H9 (cell line): ENCODE measurements around the gene ZRANB1. TPM values are rescaled to one million over a fixed set of nuclear protein-coding genes. Genes with fewer than 3 reads are reported as not detected.
A peak's percentile ranks its signal among the peaks of the same experiment; 100 is the strongest.

ENCODE experiments used
- DNase-seq: peaks from one replicate; pipeline ENCODE4 v3.0.0-alpha.2; 2017
- H2AFZ ChIP-seq: one replicate; pipeline ENCODE4 v1.6.1; 2013; ENCODE audit warnings: mild to moderate bottlenecking, low read length, control low read depth, moderate library complexity
- H2AK5ac ChIP-seq: 2 replicates; pipeline ENCODE4 v1.6.1; 2013; ENCODE audit warnings: low read length, control low read depth, mixed read lengths; ENCODE audit not compliant: insufficient read length
- H2BK120ac ChIP-seq: one replicate; pipeline ENCODE4 v1.6.1; 2013; ENCODE audit warnings: low read depth, mild to moderate bottlenecking, low read length, control low read depth, inconsistent platforms; ENCODE audit not compliant: poor library complexity, severe bottlenecking
- H2BK12ac ChIP-seq: 2 replicates; pipeline ENCODE4 v1.6.1; 2013; ENCODE audit warnings: low read length, control low read depth, mixed read lengths, low read depth; ENCODE audit not compliant: insufficient read length
- H2BK15ac ChIP-seq: 2 replicates; pipeline ENCODE4 v1.6.1; 2013; ENCODE audit warnings: low read depth, low read length, control low read depth
- H2BK20ac ChIP-seq: one replicate; pipeline ENCODE4 v1.6.1; 2013; ENCODE audit warnings: low read depth, mild to moderate bottlenecking, low read length, control low read depth, inconsistent platforms; ENCODE audit not compliant: poor library complexity, severe bottlenecking
- H2BK5ac ChIP-seq: 2 replicates; pipeline ENCODE4 v1.6.1; 2013; ENCODE audit warnings: low read length, control low read depth, mixed read lengths; ENCODE audit not compliant: insufficient read length
- H3K14ac ChIP-seq: 2 replicates; pipeline ENCODE4 v1.6.1; 2013; ENCODE audit warnings: low read length, control low read depth; ENCODE audit not compliant: insufficient read depth
- H3K18ac ChIP-seq: 2 replicates; pipeline ENCODE4 v1.6.1; 2013; ENCODE audit warnings: low read depth, mild to moderate bottlenecking, mixed read lengths, low read length, control low read depth; ENCODE audit not compliant: insufficient read length
- H3K23ac ChIP-seq: 2 replicates; pipeline ENCODE4 v1.6.1; 2013; ENCODE audit warnings: low read length, control low read depth, mixed read lengths, low read depth; ENCODE audit not compliant: insufficient read length
- H3K23me2 ChIP-seq: 2 replicates; pipeline ENCODE4 v1.6.1; 2013; ENCODE audit warnings: low read depth, mild to moderate bottlenecking, mixed read lengths, low read length, control low read depth; ENCODE audit not compliant: insufficient read length, poor library complexity, severe bottlenecking
- H3K27ac ChIP-seq: 2 replicates; pipeline ENCODE4 v1.5.1; 2013; ENCODE audit warnings: low read length, control low read depth, mixed read lengths, low read depth; ENCODE audit not compliant: insufficient read length
- H3K27me3 ChIP-seq: 2 replicates; pipeline ENCODE4 v1.6.1; 2013; ENCODE audit warnings: low read length, control low read depth, inconsistent platforms; ENCODE audit not compliant: insufficient read depth
- H3K4ac ChIP-seq: 2 replicates; pipeline ENCODE4 v1.6.1; 2013; ENCODE audit warnings: low read depth, mild to moderate bottlenecking, control low read depth, inconsistent platforms, low read length, moderate library complexity
- H3K4me1 ChIP-seq: 2 replicates; pipeline ENCODE4 v1.6.1; 2013; ENCODE audit warnings: low read length, control low read depth, inconsistent platforms; ENCODE audit not compliant: insufficient read depth
- H3K4me2 ChIP-seq: 2 replicates; pipeline ENCODE4 v1.6.1; 2013; ENCODE audit warnings: low read length, control low read depth, mixed read lengths; ENCODE audit not compliant: insufficient read length, insufficient read depth
- H3K56ac ChIP-seq: 2 replicates; pipeline ENCODE4 v1.6.1; 2013; ENCODE audit warnings: low read depth, mild to moderate bottlenecking, mixed read lengths, low read length, control low read depth; ENCODE audit not compliant: insufficient read length
- H3K79me1 ChIP-seq: 2 replicates; pipeline ENCODE4 v1.6.1; 2013; ENCODE audit warnings: low read depth, mild to moderate bottlenecking, moderate library complexity, low read length, control low read depth, inconsistent platforms; ENCODE audit not compliant: insufficient read depth, poor library complexity, severe bottlenecking
- H3K79me2 ChIP-seq: 2 replicates; pipeline ENCODE4 v1.6.1; 2013; ENCODE audit warnings: low read length, control low read depth, inconsistent platforms; ENCODE audit not compliant: insufficient read depth
- H3K9ac ChIP-seq: 2 replicates; pipeline ENCODE4 v1.6.1; 2013; ENCODE audit warnings: low read length, control low read depth, mixed read lengths; ENCODE audit not compliant: insufficient read length; ENCODE audit errors: extremely low read depth
- H3K9me3 ChIP-seq: one replicate; pipeline ENCODE4 v1.6.1; 2013; ENCODE audit warnings: low read depth, low read length, inconsistent platforms; ENCODE audit not compliant: control insufficient read depth
- H3T11ph ChIP-seq: one replicate; pipeline ENCODE4 v1.6.1; 2013; ENCODE audit warnings: mild to moderate bottlenecking, low read length, control low read depth, inconsistent platforms
- H4K20me1 ChIP-seq: one replicate; pipeline ENCODE4 v1.6.1; 2013; ENCODE audit not compliant: control insufficient read depth, insufficient read length, insufficient read depth
- H4K5ac ChIP-seq: 2 replicates; pipeline ENCODE4 v1.6.1; 2013; ENCODE audit warnings: low read depth, mild to moderate bottlenecking, mixed read lengths, low read length, control low read depth; ENCODE audit not compliant: insufficient read length
- H4K8ac ChIP-seq: replicated peaks from 2 replicates; pipeline ENCODE4 v1.6.1; 2013; ENCODE audit warnings: low read length, control low read depth, mixed read lengths, low read depth; ENCODE audit not compliant: insufficient read length
- H4K91ac ChIP-seq: 2 replicates; pipeline ENCODE4 v1.6.1; 2013; ENCODE audit warnings: low read depth, mild to moderate bottlenecking, moderate library complexity, mixed read lengths, low read length, control low read depth; ENCODE audit not compliant: insufficient read length
- H3K27ac Mint-ChIP-seq, 3 experiments: 2 replicates in 2 of 3; 3 replicates in 1 of 3; pipeline ENCODE4 v1.8.0; 2020 to 2021; ENCODE audit warnings: mixed read lengths in 3 of 3, mild to moderate bottlenecking in 1 of 3, moderate library complexity in 1 of 3
- H3K27me3 Mint-ChIP-seq: 2 replicates; pipeline ENCODE4 v1.8.0; 2021; ENCODE audit warnings: low read depth, mild to moderate bottlenecking, moderate library complexity, mixed read lengths
- H3K36me3 Mint-ChIP-seq, 3 experiments: 2 replicates in 2 of 3; 3 replicates in 1 of 3; pipeline ENCODE4 v1.8.0; 2020 to 2021; ENCODE audit warnings: low read depth in 3 of 3, mixed read lengths in 3 of 3; ENCODE audit not compliant: insufficient read depth in 1 of 3
- H3K4me1 Mint-ChIP-seq, 2 experiments: 2 replicates each; pipeline ENCODE4 v1.8.0; 2020; ENCODE audit warnings: mixed read lengths in 2 of 2
- H3K4me3 Mint-ChIP-seq, 2 experiments: 2 replicates in 1 of 2; 3 replicates in 1 of 2; pipeline ENCODE4 v1.8.0; 2020 to 2021; ENCODE audit warnings: mild to moderate bottlenecking in 2 of 2, mixed read lengths in 2 of 2, moderate library complexity in 1 of 2
- H3K9me3 Mint-ChIP-seq, 2 experiments: 2 replicates in 1 of 2; 3 replicates in 1 of 2; pipeline ENCODE4 v1.8.0; 2020; ENCODE audit warnings: mild to moderate bottlenecking in 2 of 2, mixed read lengths in 2 of 2, moderate library complexity in 1 of 2
- WGBS: extraction: QIAGEN DNeasy Blood & Tissue Kit; methylation state at CpG from one replicate; pipeline ENCODE4 v1.1.7; 2013; ENCODE audit warnings: missing lambda C conversion rate, low lambda C conversion rate, mixed read lengths; ENCODE audit not compliant: insufficient read length; ENCODE audit errors: extremely low coverage; 5-methylcytosine and 5-hydroxymethylcytosine counted together
- total RNA-seq: library from RNA; stranded (reverse); gene quantifications from 2 replicates; pipeline ENCODE4 v1.2.1, GENCODE V29; 2021
- TF ChIP-seq, protein P1 (sequence below): fragments of 200-600 bp; sonication (generic); conservative IDR thresholded peaks from 3 replicates; pipeline ENCODE4 v1.8.0; 2021; ENCODE audit warnings: antibody characterized with exemption, mild to moderate bottlenecking

ZRANB1 gene
- total RNA-seq, 1 experiment from 2014 or later: 17.4 TPM

DNA sequence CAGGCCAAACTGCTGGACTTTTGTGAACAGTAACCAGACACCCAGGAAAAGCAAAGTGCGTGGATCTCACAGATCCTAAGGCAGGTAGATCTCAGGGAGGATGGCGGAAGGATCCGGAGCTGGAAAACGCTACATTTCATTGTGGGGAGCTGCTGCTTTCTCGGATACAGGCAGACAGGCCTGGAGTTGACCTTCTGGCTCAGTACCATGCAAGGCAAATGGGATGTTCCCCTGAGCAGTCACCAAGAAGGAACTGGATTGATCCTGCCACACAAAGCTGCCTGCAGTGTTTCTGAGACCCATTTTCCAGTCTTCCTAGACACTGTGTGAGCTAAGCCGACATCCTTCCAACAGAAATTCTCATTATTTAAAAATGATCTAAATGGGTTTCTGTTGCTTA lies 65.5 kb downstream of the ZRANB1 start:
- no peak for DNase-seq
- H3K23me2 ChIP-seq: no peaks in the 10 kb centered on the region
- H3K4me3 Mint-ChIP-seq: no peak overlapping the region
- H2AK5ac ChIP-seq: no peak overlapping the region
- WGBS: no CpG with 5 or more reads among the region's 6 CpGs
- no peak overlapping the region for H3K56ac ChIP-seq
- H3K18ac ChIP-seq: no peak overlapping the region
- no peak overlapping the region for H3K14ac ChIP-seq
- no peak overlapping the region for H2BK15ac ChIP-seq
- H3K27me3 ChIP-seq: no peaks in the 10 kb centered on the region
- peaks cover 35 to 48% of the 10 kb centered on the region in 2 experiments for H3K4me1 Mint-ChIP-seq
- no peak overlapping the region for H3K9ac ChIP-seq
- peak overlapping the region; percentile 50 to 94 (median 51); a peak in 4 of 7 replicates for H3K27ac Mint-ChIP-seq
- H3K79me1 ChIP-seq: peaks cover 13% of the 10 kb centered on the region
- TF ChIP-seq, protein P1, sequence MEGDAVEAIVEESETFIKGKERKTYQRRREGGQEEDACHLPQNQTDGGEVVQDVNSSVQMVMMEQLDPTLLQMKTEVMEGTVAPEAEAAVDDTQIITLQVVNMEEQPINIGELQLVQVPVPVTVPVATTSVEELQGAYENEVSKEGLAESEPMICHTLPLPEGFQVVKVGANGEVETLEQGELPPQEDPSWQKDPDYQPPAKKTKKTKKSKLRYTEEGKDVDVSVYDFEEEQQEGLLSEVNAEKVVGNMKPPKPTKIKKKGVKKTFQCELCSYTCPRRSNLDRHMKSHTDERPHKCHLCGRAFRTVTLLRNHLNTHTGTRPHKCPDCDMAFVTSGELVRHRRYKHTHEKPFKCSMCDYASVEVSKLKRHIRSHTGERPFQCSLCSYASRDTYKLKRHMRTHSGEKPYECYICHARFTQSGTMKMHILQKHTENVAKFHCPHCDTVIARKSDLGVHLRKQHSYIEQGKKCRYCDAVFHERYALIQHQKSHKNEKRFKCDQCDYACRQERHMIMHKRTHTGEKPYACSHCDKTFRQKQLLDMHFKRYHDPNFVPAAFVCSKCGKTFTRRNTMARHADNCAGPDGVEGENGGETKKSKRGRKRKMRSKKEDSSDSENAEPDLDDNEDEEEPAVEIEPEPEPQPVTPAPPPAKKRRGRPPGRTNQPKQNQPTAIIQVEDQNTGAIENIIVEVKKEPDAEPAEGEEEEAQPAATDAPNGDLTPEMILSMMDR: no peak
- H2BK20ac ChIP-seq: no peak overlapping the region
- no peak overlapping the region for H2BK12ac ChIP-seq
- no peak overlapping the region for H2BK5ac ChIP-seq
- H3K9me3 ChIP-seq: no peaks in the 10 kb centered on the region
- peaks cover 35 to 64% (median 60%) of the 10 kb centered on the region in 3 experiments for H3K36me3 Mint-ChIP-seq
- no peak overlapping the region for H2BK120ac ChIP-seq
- no peak overlapping the region for H3K27ac ChIP-seq
- H4K20me1 ChIP-seq: no peaks in the 10 kb centered on the region
- no peaks in the 10 kb centered on the region; a peak in 1 of 5 replicates for H3K9me3 Mint-ChIP-seq
- no peak overlapping the region for H2AFZ ChIP-seq
- peaks cover 31% of the 10 kb centered on the region; the same call in 1 of the 2 replicates for H3K79me2 ChIP-seq
- H3K4ac ChIP-seq: no peak overlapping the region
- H3K27me3 Mint-ChIP-seq: no peaks in the 10 kb centered on the region; the same call in 1 of the 2 replicates
- H4K8ac ChIP-seq: no peak overlapping the region
- no peak overlapping the region for H3T11ph ChIP-seq
- H3K4me2 ChIP-seq: no peak overlapping the region
- no peak overlapping the region for H4K91ac ChIP-seq
- H3K4me1 ChIP-seq: no peaks in the 10 kb centered on the region; the same call in 1 of the 2 replicates
- no peak overlapping the region for H4K5ac ChIP-seq
- no peak overlapping the region for H3K23ac ChIP-seq
